Transverse colon (tissue), 4 donors: ENCODE data around the gene PARD6A.

Experiments
- CTCF ChIP-seq, 5 experiments: fragments of 200-600 bp in 3 of 5; fragments of 450-650 bp in 2 of 5; sonication (generic) in 3 of 5; IDR thresholded peaks; 1 replicate in 2 of 5; 2 replicates in 3 of 5; pipeline ENCODE4 v1.5.1; 2016 to 2017; ENCODE audit warnings: antibody characterized with exemption in 5 of 5, inconsistent platforms in 3 of 5, mild to moderate bottlenecking in 2 of 5, moderate library complexity in 1 of 5
- POLR2AphosphoS5 ChIP-seq, 3 donors: sonication (generic); formaldehyde crosslinking; IDR thresholded peaks; one replicate each; pipeline ENCODE4 v1.6.1; 2016; ENCODE audit warnings: antibody characterized with exemption in 3 of 3

DNA sequence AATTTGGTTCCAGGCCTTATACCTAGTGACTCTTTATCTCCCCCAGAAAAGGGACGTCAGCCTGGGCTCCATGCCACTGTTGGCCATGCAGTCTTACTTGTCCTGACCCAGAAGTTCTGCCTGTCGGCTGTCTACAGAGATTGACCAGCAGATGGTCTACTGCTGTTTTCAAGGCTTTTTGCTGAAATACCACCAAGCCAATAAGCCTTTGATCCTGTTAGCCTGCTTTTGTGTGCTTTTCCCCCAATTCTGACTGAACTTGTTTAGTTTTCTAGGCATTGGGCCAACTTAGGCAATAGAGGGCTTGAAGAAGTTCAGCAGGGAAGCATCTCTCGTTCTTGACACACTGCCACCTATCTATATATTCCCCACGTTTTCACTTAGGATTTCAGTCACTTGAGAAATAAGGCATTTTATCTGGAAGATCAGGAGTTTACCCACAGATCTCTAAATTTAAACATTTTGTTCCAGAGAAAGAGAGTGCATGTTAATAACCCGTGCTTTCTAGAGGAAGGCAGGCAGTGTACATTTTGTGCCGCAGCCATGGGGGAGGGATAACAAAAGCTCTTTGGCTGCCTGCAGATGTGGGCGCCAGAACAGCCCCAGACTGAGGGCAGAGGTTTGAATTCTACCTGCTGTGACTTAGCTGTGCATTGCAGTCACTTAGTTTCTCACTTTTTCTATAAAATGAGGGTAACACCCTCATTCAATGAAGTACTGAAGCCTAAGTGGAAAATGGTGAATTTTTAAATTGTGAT, 28.2 kb upstream of the PARD6A start:
- TF ChIP-seq CTCF (IDR thresholded peaks at IDR 0.05) (no peak), POLR2AphosphoS5 (IDR thresholded peaks at IDR 0.05) (no peak)
